Stimulated activated effector memory CD8-positive, alpha-beta T cell treated with anti-CD3 and anti-CD28 coated beads, Interleukin-12 subunit alpha, Interleukin-12 subunit beta, amount 100 ng/mL, for 72 hours (primary cell): ENCODE results near the gene KDM4C.
A peak's percentile ranks its signal among the peaks of the same experiment; 100 is the strongest.

Experiments used
- ATAC-seq: fragments of 150-1000 bp; cut with Tn5 transposase; 2 replicates; pipeline ENCODE4 v1.10.0; 2021
- DNase-seq, 2 donors: peaks; one replicate each; pipeline ENCODE4 v3.0.0; 2021 to 2022; ENCODE audit warnings: low spot score in 2 of 2
- H3K27ac Mint-ChIP-seq: one replicate; pipeline ENCODE4 v1.8.0; 2022; ENCODE audit warnings: mild to moderate bottlenecking, mixed read lengths
- H3K36me3 Mint-ChIP-seq: one replicate; pipeline ENCODE4 v1.8.0; 2022; ENCODE audit warnings: mild to moderate bottlenecking, mixed read lengths
- H3K4me1 Mint-ChIP-seq: one replicate; pipeline ENCODE4 v1.8.0; 2022; ENCODE audit warnings: mixed read lengths
- H3K4me3 Mint-ChIP-seq: one replicate; pipeline ENCODE4 v1.8.0; 2022; ENCODE audit warnings: mild to moderate bottlenecking, mixed read lengths
- H3K9me3 Mint-ChIP-seq: one replicate; pipeline ENCODE4 v1.8.0; 2022; ENCODE audit warnings: mixed read lengths

The KDM4C gene

GRCh38 chr9:6845880-6846279, 88.1 kb downstream of the KDM4C start:
- ATAC-seq (no peak), DNase-seq (no peak)
- Mint-ChIP-seq H3K4me1 (peaks cover 22% of the 10 kb centered on the region), H3K9me3 (no peaks in the 10 kb centered on the region), H3K27ac (no peak overlapping the region), H3K4me3 (no peak overlapping the region), H3K36me3 (peaks cover 56% of the 10 kb centered on the region)

- Mint-ChIP-seq H3K4me1 (peaks cover 9% of the 10 kb centered on the region), H3K9me3 (no peaks in the 10 kb centered on the region), H3K4me3 (no peak overlapping the region), H3K27ac (peak overlapping the region; percentile 7), H3K36me3 (peaks cover 88% of the 10 kb centered on the region)
- DNase-seq (no peak), ATAC-seq (peak; percentile 69)
Observed at GRCh38 chr9:6852243-6852963, 94.6 kb downstream of the KDM4C start.

- ATAC-seq, result no peak
- Mint-ChIP-seq H3K9me3 (no peaks in the 10 kb centered on the region), H3K4me3 (no peak overlapping the region), H3K4me1 (peaks cover 9% of the 10 kb centered on the region), H3K27ac (peak overlapping the region; percentile 20), H3K36me3 (peaks cover 82% of the 10 kb centered on the region)
- DNase-seq, result no peak
Observed at GRCh38 chr9:6855860-6856259, 98.1 kb downstream of the KDM4C start.

GRCh38 chr9:6864102-6864501, 106.3 kb downstream of the KDM4C start:
- Mint-ChIP-seq H3K36me3 (peaks cover 24% of the 10 kb centered on the region), H3K4me3 (no peak overlapping the region), H3K27ac (no peak overlapping the region), H3K9me3 (peaks cover 9% of the 10 kb centered on the region), H3K4me1 (peaks cover 12% of the 10 kb centered on the region)
- no peak for DNase-seq
- ATAC-seq, result no peak

GRCh38 chr9:6869081-6869948, 111.5 kb downstream of the KDM4C start:
- no peak overlapping the region for H3K27ac Mint-ChIP-seq

GRCh38 chr9:6870149-6870548, 112.4 kb downstream of the KDM4C start:
- peaks cover 4% of the 10 kb centered on the region for H3K9me3 Mint-ChIP-seq
- no peak overlapping the region for H3K4me3 Mint-ChIP-seq
- peaks cover 20% of the 10 kb centered on the region for H3K36me3 Mint-ChIP-seq
- peaks cover 54% of the 10 kb centered on the region for H3K4me1 Mint-ChIP-seq
- ATAC-seq (no peak), DNase-seq (no peak)
- no peak overlapping the region for H3K27ac Mint-ChIP-seq

More at GRCh38 chr9:6869081-6869948, 111.5 kb downstream of the KDM4C start:
- no peak overlapping the region for H3K4me3 Mint-ChIP-seq
- DNase-seq (no peak), ATAC-seq (no peak)
- peaks cover 46% of the 10 kb centered on the region for H3K4me1 Mint-ChIP-seq
- H3K9me3 Mint-ChIP-seq, result peaks cover 9% of the 10 kb centered on the region
- peaks cover 16% of the 10 kb centered on the region for H3K36me3 Mint-ChIP-seq

- no peak overlapping the region for H3K27ac Mint-ChIP-seq
- no peaks in the 10 kb centered on the region for H3K9me3 Mint-ChIP-seq
- H3K4me3 Mint-ChIP-seq, result no peak overlapping the region
- H3K36me3 Mint-ChIP-seq, result peaks cover 20% of the 10 kb centered on the region
- no peak for DNase-seq
- no peak for ATAC-seq
- peaks cover 61% of the 10 kb centered on the region for H3K4me1 Mint-ChIP-seq
Observed at GRCh38 chr9:6870650-6871477, 113.1 kb downstream of the KDM4C start.

GRCh38 chr9:6873857-6874256, 116.1 kb downstream of the KDM4C start:
- Mint-ChIP-seq H3K4me1 (peaks cover 64% of the 10 kb centered on the region), H3K9me3 (no peaks in the 10 kb centered on the region), H3K4me3 (peak overlapping the region; percentile 41), H3K36me3 (peaks cover 14% of the 10 kb centered on the region), H3K27ac (peak overlapping the region; percentile 83)
- ATAC-seq (peak; percentile 97), DNase-seq (no peak)

GRCh38 chr9:6876195-6876894, 118.6 kb downstream of the KDM4C start:
- no peak overlapping the region for H3K27ac Mint-ChIP-seq
- peaks cover 30% of the 10 kb centered on the region for H3K36me3 Mint-ChIP-seq
- DNase-seq (no peak), ATAC-seq (peak; percentile 59)
- peaks cover 53% of the 10 kb centered on the region for H3K4me1 Mint-ChIP-seq
- no peaks in the 10 kb centered on the region for H3K9me3 Mint-ChIP-seq
- H3K4me3 Mint-ChIP-seq, result no peak overlapping the region

GRCh38 chr9:6877671-6878161, 119.9 kb downstream of the KDM4C start:
- no peak overlapping the region for H3K27ac Mint-ChIP-seq
- peaks cover 48% of the 10 kb centered on the region for H3K4me1 Mint-ChIP-seq
- no peak for DNase-seq

GRCh38 chr9:6880626-6881025, 122.9 kb downstream of the KDM4C start:
- H3K9me3 Mint-ChIP-seq, result no peaks in the 10 kb centered on the region
- H3K4me3 Mint-ChIP-seq, result no peak overlapping the region
- H3K27ac Mint-ChIP-seq, result no peak overlapping the region
- peaks cover 44% of the 10 kb centered on the region for H3K4me1 Mint-ChIP-seq
- peaks cover 16% of the 10 kb centered on the region for H3K36me3 Mint-ChIP-seq
- ATAC-seq, result no peak
- no peak for DNase-seq

More at GRCh38 chr9:6877671-6878161, 119.9 kb downstream of the KDM4C start:
- ATAC-seq, result no peak
- Mint-ChIP-seq H3K9me3 (no peaks in the 10 kb centered on the region), H3K4me3 (no peak overlapping the region), H3K36me3 (peaks cover 30% of the 10 kb centered on the region)

- Mint-ChIP-seq H3K9me3 (no peaks in the 10 kb centered on the region), H3K27ac (no peak overlapping the region), H3K4me1 (peaks cover 33% of the 10 kb centered on the region), H3K36me3 (peaks cover 39% of the 10 kb centered on the region), H3K4me3 (no peak overlapping the region)
- ATAC-seq (no peak), DNase-seq (no peak)
Observed at GRCh38 chr9:6884101-6884500, 126.3 kb downstream of the KDM4C start.

GRCh38 chr9:6884990-6885389, 127.2 kb downstream of the KDM4C start:
- DNase-seq, result no peak
- H3K36me3 Mint-ChIP-seq, result peaks cover 42% of the 10 kb centered on the region
- no peak overlapping the region for H3K27ac Mint-ChIP-seq
- H3K4me1 Mint-ChIP-seq, result peaks cover 37% of the 10 kb centered on the region
- no peak for ATAC-seq
- no peaks in the 10 kb centered on the region for H3K9me3 Mint-ChIP-seq
- no peak overlapping the region for H3K4me3 Mint-ChIP-seq

GRCh38 chr9:6887051-6887450, 129.3 kb downstream of the KDM4C start:
- no peak overlapping the region for H3K27ac Mint-ChIP-seq
- DNase-seq (no peak), ATAC-seq (no peak)
- H3K4me3 Mint-ChIP-seq, result no peak overlapping the region
- no peaks in the 10 kb centered on the region for H3K9me3 Mint-ChIP-seq
- peaks cover 49% of the 10 kb centered on the region for H3K4me1 Mint-ChIP-seq
- peaks cover 47% of the 10 kb centered on the region for H3K36me3 Mint-ChIP-seq
